GM18519 (cell line): ENCODE measurements around the gene SMIM44.

ENCODE experiments used
- ATAC-seq: cut with Tn5 transposase; IDR thresholded peaks from one replicate; pipeline ENCODE4 v1.9.1; 2021; ENCODE audit warnings: mild to moderate bottlenecking, moderate library complexity; ENCODE audit not compliant: unreplicated experiment, low FRiP score

The SMIM44 gene

GRCh38 chr19:3442487-3443071 lies 40.7 kb downstream of the SMIM44 start:
- ATAC-seq: no peak

GRCh38 chr19:3441986-3442329 lies 41.3 kb downstream of the SMIM44 start:
- ATAC-seq: no peak

GRCh38 chr19:3441089-3441985 lies 41.9 kb downstream of the SMIM44 start:
- ATAC-seq: no peak

GRCh38 chr19:3440082-3440481 lies 43.2 kb downstream of the SMIM44 start:
- ATAC-seq: no peak

GRCh38 chr19:3434630-3435553 lies 48.3 kb downstream of the SMIM44 start:
- ATAC-seq: peak; percentile 77

- ATAC-seq: no peak
Observed at GRCh38 chr19:3433805-3434540, 49.3 kb downstream of the SMIM44 start.

GRCh38 chr19:3433313-3433712 lies 49.9 kb downstream of the SMIM44 start:
- ATAC-seq: no peak
